Endothelial cell (in vitro differentiated cells): ENCODE results near the gene C6orf163. TPM values are rescaled to one million over a fixed set of nuclear protein-coding genes. Genes with fewer than 3 reads are reported as not detected.

Experiments used
- DNase-seq: peaks from one replicate; pipeline ENCODE4 v3.0.0; 2021; ENCODE audit warnings: low spot score
- H3K27ac Mint-ChIP-seq: one replicate; pipeline ENCODE4 v1.8.0; 2021; ENCODE audit warnings: mixed read lengths, inconsistent platforms; ENCODE audit not compliant: unreplicated experiment
- H3K27me3 Mint-ChIP-seq: one replicate; pipeline ENCODE4 v1.8.0; 2021; ENCODE audit warnings: mild to moderate bottlenecking, moderate library complexity, mixed read lengths, inconsistent platforms; ENCODE audit not compliant: unreplicated experiment
- H3K36me3 Mint-ChIP-seq: one replicate; pipeline ENCODE4 v1.8.0; 2021; ENCODE audit warnings: mild to moderate bottlenecking, low read depth, mixed read lengths, inconsistent platforms; ENCODE audit not compliant: unreplicated experiment
- H3K4me1 Mint-ChIP-seq: one replicate; pipeline ENCODE4 v1.8.0; 2021; ENCODE audit warnings: mild to moderate bottlenecking, mixed read lengths, inconsistent platforms; ENCODE audit not compliant: unreplicated experiment
- H3K4me3 Mint-ChIP-seq: one replicate; pipeline ENCODE4 v1.8.0; 2021; ENCODE audit warnings: mild to moderate bottlenecking, mixed read lengths, inconsistent platforms; ENCODE audit not compliant: unreplicated experiment
- H3K9me3 Mint-ChIP-seq: one replicate; pipeline ENCODE4 v1.8.0; 2021; ENCODE audit warnings: mixed read lengths, inconsistent platforms; ENCODE audit not compliant: unreplicated experiment
- CTCF ChIP-seq: fragments of 200-600 bp; sonication (generic); IDR thresholded peaks from one replicate; pipeline ENCODE4 v1.5.0; 2021; ENCODE audit warnings: antibody characterized with exemption; ENCODE audit not compliant: unreplicated experiment
- total RNA-seq: library from RNA; stranded (reverse); fragmentation: NEBNext Ultra II Directional; extraction: Animal tissue kit (Norgen Biotek cat#: 25700); gene quantifications from one replicate; pipeline ENCODE4 v1.2.1, GENCODE V29; 2021; ENCODE audit not compliant: unreplicated experiment

Gene C6orf163
- total RNA-seq, 1 donor from 2014 or later, result 4.0 TPM

GRCh38 chr6:87333033-87333432, 11.6 kb upstream of the C6orf163 start:
- no peak for DNase-seq
- Mint-ChIP-seq H3K36me3 (peaks cover 10% of the 10 kb centered on the region), H3K9me3 (no peaks in the 10 kb centered on the region), H3K4me1 (peaks cover 15% of the 10 kb centered on the region), H3K27ac (no peak overlapping the region), H3K27me3 (peaks cover 2% of the 10 kb centered on the region), H3K4me3 (no peak overlapping the region)
- TF ChIP-seq CTCF, result no peak

GRCh38 chr6:87333591-87334181, 10.9 kb upstream of the C6orf163 start:
- no peak for TF ChIP-seq CTCF
- DNase-seq, result no peak
- H3K27ac Mint-ChIP-seq, result peak overlapping the region; percentile 54
- H3K36me3 Mint-ChIP-seq, result peaks cover 10% of the 10 kb centered on the region
- peaks cover 2% of the 10 kb centered on the region for H3K27me3 Mint-ChIP-seq
- peaks cover 15% of the 10 kb centered on the region for H3K4me1 Mint-ChIP-seq
- no peak overlapping the region for H3K4me3 Mint-ChIP-seq
- H3K9me3 Mint-ChIP-seq, result no peaks in the 10 kb centered on the region

GRCh38 chr6:87334683-87335082, 9.9 kb upstream of the C6orf163 start:
- peaks cover 2% of the 10 kb centered on the region for H3K27me3 Mint-ChIP-seq

GRCh38 chr6:87336367-87336766, 8.2 kb upstream of the C6orf163 start:
- no peak for DNase-seq
- Mint-ChIP-seq H3K4me3 (no peak overlapping the region), H3K4me1 (peaks cover 13% of the 10 kb centered on the region), H3K27me3 (peaks cover 2% of the 10 kb centered on the region), H3K9me3 (no peaks in the 10 kb centered on the region), H3K36me3 (peaks cover 10% of the 10 kb centered on the region), H3K27ac (no peak overlapping the region)
- TF ChIP-seq CTCF, result no peak

More at GRCh38 chr6:87334683-87335082, 9.9 kb upstream of the C6orf163 start:
- Mint-ChIP-seq H3K9me3 (no peaks in the 10 kb centered on the region), H3K36me3 (peaks cover 10% of the 10 kb centered on the region), H3K4me3 (no peak overlapping the region), H3K4me1 (peaks cover 13% of the 10 kb centered on the region), H3K27ac (no peak overlapping the region)
- no peak for DNase-seq
- TF ChIP-seq CTCF, result no peak

- H3K36me3 Mint-ChIP-seq, result no peaks in the 10 kb centered on the region
- H3K27me3 Mint-ChIP-seq, result no peaks in the 10 kb centered on the region
- no peak for DNase-seq
- H3K4me3 Mint-ChIP-seq, result no peak overlapping the region
- no peaks in the 10 kb centered on the region for H3K9me3 Mint-ChIP-seq
- H3K4me1 Mint-ChIP-seq, result no peaks in the 10 kb centered on the region
- H3K27ac Mint-ChIP-seq, result no peak overlapping the region
- no peak for TF ChIP-seq CTCF
Observed at GRCh38 chr6:87340230-87340629, 4.4 kb upstream of the C6orf163 start.
